ENCODE results near the gene FCER2.
A peak's percentile ranks its signal among the peaks of the same experiment; 100 is the strongest.

Gene FCER2

GRCh38 chr19:7681340-7682174 is 20.4 kb downstream of the FCER2 start:
- H3K27ac ChIP-seq: peak overlapping the region; percentile 65
- TF ChIP-seq CTCF (IDR thresholded peaks at IDR 0.05) (peak; percentile 75), ZFX (IDR thresholded peaks at IDR 0.05; ENCODE audit: borderline replicate concordance) (no peak)

DNA sequence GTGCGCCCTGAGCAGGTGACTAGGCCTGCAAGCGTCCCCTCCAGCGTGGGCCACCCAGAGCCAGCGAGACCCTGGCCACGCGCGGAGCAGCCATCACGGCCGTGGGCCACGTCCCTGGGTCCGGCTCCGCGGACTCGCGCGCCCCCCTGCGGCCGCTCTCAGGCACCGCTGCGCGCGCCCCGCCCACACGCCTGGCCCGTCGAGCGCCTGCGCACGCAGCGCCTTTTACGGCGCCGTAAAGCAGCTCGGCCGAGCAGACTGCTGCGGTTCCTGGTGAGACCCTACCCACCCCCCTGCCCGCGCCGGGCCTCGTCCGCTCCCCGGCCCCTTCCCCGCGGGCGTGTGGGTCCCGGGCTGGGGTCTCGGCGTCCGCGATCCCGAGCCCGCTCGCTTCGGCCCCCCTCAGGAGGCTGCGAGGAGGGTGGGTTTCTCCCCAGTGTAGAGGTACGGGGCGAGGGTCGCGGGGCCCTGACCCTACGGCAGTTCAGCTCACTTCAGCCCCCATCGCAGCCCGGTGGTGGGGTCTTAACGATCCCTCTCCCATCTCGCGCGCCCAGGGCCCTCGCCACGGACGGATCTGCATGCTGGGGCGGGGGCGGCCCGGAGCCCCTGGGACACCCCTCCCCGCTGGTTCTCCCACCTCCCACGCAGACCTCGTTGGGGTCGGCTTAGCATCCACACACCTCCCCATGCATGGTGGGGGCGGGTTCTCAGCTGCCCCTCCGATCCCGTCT is 21.2 kb downstream of the FCER2 start, which contains the start of gene TRAPPC5:
TRAPPC5 (plus strand) TSS at position 228 of the 734 bp plus-strand sequence. CDS start 1,421 bp downstream, outside the sequence.
- peak within 1 kb of the TSS; percentile 65 for H3K27ac ChIP-seq
- TF ChIP-seq ZFX (IDR thresholded peaks at IDR 0.05; ENCODE audit: borderline replicate concordance): no peak
- TF ChIP-seq CTCF (IDR thresholded peaks at IDR 0.05): peak; percentile 97

DNA sequence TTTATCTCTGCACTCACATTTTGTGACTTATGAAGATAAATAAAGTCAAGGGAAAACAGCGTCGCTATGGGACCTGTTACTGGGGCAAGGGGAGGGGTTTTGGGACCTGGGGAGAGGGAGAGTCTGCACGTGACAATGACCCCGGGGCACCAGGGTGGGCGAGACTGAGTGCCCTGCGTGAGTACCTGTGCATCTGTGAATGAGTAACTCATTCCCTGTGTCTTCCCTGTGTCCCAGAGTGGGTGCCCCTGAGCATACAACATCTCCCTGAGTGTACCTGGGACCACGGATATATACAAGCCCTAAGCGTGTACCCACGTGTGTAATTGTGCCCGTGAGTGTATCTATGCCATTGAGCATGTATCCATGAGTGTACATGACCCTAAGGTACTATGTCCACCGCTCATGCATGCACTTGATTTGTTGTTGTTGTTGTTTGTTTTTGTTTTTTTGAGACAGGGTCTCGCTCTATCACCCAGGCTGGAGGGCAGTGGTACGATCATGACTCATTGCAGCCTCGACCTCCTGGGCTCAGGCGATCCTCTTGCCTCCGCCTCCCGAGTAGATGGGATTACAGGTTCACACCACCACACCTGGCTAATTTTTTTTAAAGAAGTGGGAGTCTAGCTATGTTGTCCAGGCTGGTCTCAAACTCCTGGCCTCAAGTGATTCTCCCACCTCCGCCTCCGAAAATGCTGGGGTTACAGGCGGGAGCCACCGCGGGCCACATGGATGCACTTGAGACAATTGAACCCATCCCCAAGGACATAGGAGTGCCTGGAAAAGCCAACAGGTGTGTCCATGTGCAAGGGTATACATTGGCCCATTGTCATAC is 21.9 kb downstream of the FCER2 start:
- TF ChIP-seq CTCF (IDR thresholded peaks at IDR 0.05): no peak
- TF ChIP-seq ZFX (IDR thresholded peaks at IDR 0.05; ENCODE audit: borderline replicate concordance): no peak
- H3K27ac ChIP-seq: no peak overlapping the region

DNA sequence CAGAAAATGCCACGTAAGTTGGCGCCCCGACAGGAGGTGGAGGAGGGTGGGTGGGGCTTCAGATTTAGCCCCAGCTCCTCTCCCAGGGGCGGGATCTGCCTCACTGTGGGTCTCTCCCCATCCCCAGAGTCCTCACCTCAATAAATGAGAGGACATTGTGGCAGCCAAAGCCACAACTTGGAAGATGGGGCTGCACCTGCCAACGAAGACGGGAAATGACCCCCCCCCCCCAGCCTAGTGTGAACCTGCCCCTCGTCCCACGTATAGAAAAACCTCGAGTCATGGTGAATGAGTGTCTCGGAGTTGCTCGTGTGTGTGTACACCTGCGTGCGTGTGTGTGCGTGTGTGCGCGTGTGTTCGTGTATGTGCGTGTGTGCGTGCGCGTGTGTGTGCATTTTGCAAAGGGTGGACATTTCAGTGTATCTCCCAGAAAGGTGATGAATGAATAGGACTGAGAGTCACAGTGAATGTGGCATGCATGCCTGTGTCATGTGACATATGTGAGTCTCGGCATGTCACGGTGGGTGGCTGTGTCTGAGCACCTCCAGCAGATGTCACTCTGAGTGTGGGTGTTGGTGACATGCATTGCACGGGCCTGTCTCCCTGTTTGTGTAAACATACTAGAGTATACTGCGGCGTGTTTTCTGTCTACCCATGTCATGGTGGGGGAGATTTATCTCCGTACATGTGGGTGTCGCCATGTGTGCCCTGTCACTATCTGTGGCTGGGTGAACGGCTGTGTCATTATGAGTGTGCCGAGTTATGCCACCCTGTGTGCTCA is 22.8 kb downstream of the FCER2 start:
- TF ChIP-seq ZFX (IDR thresholded peaks at IDR 0.05; ENCODE audit: borderline replicate concordance): no peak
- TF ChIP-seq CTCF (IDR thresholded peaks at IDR 0.05): peak; percentile 70
- no peak overlapping the region for H3K27ac ChIP-seq

GRCh38 chr19:7677669-7678311 is 24.1 kb downstream of the FCER2 start:
- H3K27ac ChIP-seq: no peak overlapping the region
- TF ChIP-seq CTCF (IDR thresholded peaks at IDR 0.05) (no peak), ZFX (IDR thresholded peaks at IDR 0.05; ENCODE audit: borderline replicate concordance) (no peak)

GRCh38 chr19:7676854-7677253 is 25.1 kb downstream of the FCER2 start, which contains the start of gene MCEMP1:
Gene MCEMP1, plus strand, starts transcription at chr19:7677090. Its CDS starts 31 bp downstream, at chr19:7677121.
- TF ChIP-seq ZFX (IDR thresholded peaks at IDR 0.05; ENCODE audit: borderline replicate concordance) (no peak), CTCF (IDR thresholded peaks at IDR 0.05) (no peak)
- no peak within 1 kb of the TSS for H3K27ac ChIP-seq

Data from 22Rv1 (cell line).